NCI-H2081 (cell line): ENCODE data around the gene IL10RB.
"Not testable (repeated sequence)": the region's sequence is repeated elsewhere in the genome, so short reads cannot be mapped to it uniquely, and the experiment has no call there.

Source experiments
- DNase-seq, 2 experiments: peaks; one replicate each; lab custom pipeline; 2025; lab: John Stamatoyannopoulos, UW

Gene IL10RB

DNA sequence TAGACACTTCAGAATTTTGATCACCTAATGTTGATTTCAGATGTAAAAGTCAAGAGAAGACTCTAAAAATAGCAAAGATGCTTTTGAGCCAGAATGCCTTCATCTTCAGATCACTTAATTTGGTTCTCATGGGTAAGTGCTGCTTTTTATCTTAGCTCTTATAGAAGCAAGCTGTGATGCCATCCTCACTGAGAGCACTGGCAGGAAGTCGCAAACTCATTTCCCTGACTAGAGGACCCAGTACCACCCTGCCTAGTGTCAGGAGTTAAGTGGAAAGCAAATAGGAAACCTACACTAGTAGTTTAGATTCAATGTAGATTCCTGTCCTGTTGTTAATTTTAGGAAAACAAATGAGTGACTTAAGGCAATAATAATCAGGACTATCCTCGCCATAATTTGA lies 24.3 kb upstream of the IL10RB start:
- peak in 1 of 2 experiments; percentile 10 for DNase-seq

DNA sequence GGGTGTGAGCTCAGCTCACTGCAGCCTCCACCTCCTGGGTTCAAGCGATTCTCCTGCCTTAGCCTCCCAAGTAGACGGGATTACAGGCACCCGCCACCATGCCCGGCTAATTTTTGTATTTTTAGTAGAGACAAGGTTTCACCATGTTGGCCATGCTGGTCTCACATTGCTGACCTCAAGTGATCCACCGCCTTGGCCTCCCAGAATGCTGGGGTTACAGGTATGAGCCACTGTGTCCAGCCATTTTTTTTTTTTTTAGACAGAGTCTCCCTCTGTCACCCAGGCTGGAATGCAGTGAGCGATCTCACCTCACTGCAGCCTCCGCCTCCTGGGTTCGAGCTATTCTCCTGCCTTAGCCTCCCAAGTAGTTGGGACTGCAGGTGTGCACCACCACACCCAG lies 23.3 kb upstream of the IL10RB start:
- DNase-seq, result not testable (repeated sequence)

DNA sequence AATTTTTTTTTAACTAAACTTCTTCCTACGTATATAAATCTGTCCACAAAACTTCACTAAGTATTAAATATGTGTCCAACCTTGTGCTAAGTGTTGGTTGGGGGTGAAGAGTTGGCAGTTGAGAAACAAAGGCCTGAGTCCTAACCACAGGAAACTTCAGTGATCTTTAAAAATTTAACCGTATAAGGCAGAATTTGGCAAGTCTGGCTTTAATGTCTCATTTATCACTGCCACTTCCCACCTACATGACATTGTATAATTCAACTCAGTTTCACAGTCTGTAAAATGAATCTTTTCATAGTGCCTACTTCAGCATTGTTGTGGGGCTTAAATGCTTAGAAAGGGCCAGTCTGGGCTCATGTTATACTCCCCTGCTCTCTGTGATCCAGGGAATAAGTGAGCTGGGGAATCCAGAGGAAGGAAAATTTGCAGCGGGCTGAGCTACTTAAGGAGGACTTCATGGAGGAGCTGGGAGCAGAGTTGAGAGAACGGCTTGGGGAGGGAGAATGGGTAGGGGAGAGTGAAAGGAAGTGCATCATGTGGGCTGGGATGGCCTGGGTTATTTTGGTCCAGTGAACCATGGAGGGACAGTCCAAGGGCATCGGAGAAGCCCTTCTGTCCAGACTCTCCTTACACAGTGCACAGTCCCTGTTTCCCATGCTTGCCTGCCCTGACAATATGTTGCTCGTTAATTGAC lies 21.9 kb upstream of the IL10RB start:
- no peak for DNase-seq

DNA sequence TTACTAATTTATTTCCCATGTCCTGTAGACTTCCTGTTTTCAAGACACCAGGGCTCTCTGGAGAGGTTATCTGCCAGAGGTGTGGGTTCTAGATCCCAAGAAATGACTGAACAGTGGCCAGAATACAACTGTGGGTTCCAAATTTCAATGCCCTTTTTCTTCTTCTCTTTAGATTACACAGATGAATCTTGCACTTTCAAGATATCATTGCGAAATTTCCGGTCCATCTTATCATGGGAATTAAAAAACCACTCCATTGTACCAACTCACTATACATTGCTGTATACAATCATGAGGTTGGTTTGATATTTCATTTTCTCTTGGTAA lies 21.4 kb upstream of the IL10RB start:
- no peak for DNase-seq

DNA sequence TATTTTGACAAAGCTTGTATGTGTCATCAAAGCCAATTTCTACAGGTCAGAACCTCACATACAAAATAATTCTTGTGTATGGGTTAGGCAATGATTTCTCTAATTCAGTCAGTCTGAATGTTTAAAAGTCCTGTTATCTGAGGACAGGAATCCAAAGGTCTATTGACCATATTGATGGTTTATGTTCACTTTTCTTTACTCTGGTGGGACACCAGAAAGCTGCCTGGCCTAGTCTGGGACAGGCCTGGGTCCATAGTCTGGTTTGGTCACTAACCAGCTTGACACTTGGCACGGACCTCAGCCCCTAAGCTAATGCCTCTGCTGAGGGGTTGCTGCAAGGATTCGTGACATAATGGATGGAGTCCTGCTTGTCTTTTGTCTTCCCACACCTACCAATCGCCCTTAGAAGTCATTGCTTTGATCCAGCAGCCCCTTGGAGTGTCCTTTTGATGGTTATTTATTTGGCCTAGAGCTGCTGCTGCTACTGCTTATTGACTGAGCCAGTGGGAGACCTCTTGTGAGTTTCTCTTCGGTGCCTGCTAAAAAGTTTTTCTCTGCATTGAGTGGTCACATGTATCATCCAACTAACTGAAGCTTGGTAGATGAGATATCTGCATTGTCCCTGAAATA lies 20.8 kb upstream of the IL10RB start:
- DNase-seq, result no peak

DNA sequence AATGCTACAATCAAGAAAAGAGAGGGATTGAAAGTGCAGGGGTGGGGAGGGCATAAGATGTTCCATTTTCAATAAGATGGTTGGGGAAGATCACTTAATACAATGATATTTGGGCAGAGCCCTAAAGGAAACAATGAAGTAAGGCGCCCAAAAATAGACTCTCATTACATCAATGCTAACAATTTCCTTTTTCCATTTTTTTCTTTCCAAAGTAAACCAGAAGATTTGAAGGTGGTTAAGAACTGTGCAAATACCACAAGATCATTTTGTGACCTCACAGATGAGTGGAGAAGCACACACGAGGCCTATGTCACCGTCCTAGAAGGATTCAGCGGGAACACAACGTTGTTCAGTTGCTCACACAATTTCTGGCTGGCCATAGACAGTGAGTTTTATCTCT lies 19.7 kb upstream of the IL10RB start:
- no peak for DNase-seq

DNA sequence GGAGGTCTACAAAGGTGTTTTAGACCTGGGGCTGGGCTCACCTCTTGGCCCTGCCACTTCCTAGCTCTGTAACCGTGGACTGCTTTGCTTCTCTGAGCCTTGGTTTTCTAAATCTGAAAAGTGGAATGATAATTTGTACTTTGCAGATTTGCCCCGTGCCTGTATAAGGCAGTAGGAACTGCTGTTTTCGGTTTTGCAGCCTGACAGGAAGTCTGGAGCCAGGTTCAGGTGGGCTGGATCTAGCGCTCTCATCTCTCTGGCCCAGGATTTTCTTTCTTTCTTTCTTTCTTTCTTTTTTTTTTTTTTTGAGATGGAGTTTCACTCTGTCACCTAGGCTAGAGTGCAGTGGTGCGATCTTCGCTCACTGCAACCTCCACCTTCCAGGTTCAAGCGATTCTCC lies 19.2 kb upstream of the IL10RB start:
- no peak for DNase-seq

DNA sequence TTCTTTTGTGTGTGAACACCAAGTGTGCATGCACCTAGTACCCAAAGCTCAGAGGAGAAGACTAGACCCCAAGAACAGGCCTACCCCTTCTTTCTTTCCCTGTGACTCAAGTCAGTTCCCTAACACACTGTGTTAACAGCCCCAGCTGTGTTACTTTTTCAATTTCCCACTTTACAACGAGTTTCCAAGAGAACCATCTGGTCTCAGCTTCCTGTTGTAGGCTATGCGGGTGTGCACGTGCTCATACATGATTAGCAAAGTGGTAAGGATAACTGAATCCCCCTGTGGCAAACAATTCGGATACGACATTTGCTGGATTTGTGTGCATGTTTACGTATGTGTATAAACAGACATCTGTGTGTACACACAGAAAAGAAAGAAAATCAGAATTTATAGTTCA lies 18.6 kb upstream of the IL10RB start:
- no peak for DNase-seq

DNA sequence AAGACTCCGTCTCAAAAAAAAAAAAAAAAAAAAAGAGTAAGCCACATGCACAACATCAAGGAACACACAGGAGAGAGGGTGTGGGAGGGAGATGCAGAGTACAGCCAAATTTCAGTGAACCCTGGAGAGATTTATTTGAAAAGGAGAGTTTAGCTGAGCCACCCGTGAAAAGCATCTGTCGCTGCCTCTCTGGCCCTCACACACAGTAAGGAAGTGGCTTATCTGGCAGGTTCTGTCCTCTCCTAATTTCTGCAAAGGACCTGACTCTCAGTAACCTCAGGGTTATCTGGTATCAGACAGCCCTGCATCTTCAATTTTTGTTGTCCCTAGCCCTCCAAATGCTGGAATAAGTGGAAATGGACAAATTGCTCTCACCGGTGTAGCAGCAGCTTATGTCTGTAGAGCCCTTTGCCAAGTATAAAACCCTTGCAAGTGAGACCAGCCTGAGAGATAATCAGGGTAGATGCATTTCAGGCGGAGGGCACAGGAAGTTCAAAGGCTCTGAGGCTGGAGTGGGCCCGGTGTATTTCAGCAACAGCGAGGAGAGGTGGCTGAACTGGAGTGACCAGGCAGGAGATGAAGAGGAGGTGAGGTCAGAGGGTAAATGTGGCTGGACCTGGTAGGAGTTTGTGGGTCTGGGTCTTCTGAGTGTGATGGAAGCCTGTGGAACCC lies 16.7 kb upstream of the IL10RB start:
- DNase-seq, result no peak

DNA sequence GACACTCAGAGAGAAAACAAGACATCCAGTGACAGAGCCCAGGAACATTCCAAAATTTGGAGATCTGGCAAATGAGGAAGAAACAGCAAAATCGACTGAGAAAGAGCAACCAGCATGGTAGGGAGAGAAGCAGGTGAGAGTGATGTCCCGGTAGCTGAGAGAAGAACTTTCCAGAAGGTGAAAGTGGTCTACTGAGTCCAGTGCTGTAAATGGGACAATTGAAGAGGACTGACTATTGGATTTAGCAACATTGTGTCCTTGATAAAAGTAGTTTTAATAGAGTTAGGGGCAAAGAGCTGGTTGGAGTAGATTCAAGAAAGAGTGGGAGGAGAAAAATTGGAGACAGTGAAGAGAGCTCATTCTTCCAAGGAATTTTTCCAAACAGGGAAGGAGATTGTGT lies 15.0 kb upstream of the IL10RB start:
- DNase-seq, result no peak

DNA sequence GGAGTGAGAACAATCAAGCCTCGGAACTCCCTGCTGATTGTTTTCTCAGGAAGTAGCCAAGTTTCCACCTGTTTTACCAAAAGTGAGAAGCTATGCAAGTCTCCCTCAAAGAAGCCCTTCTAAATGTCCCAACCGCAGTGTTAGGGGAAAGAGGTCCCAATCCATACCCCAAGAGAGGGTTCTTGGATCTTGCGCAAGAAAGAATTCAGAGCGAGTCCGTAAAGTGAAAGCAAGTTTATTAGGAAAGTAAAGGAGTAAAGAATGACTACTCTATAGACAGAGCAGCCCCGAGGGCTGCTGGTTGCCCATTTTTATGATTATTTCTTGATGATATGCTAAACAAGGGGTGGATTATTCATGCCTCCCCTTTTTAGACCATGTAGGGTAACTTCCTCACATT lies 12.8 kb upstream of the IL10RB start:
- DNase-seq, result not testable (repeated sequence)

DNA sequence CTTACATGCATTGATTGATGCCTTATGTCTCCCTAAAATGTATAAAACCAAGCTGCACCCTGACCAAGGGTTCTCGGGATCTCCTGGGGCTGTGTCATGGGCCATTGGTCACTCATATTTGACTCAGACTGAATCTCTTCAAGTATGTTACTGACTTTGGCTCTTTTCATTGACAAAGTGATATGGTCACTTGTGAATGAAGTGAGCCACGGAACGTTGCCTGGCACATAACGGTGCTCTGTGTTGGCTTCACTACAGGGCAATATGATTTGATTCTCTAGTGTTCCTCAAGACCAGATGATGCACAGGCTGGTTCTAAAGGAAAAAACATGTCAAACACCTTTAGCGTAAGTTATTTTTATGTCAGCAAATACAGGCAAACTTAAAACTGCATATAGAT lies 11.4 kb upstream of the IL10RB start:
- DNase-seq, result no peak

DNA sequence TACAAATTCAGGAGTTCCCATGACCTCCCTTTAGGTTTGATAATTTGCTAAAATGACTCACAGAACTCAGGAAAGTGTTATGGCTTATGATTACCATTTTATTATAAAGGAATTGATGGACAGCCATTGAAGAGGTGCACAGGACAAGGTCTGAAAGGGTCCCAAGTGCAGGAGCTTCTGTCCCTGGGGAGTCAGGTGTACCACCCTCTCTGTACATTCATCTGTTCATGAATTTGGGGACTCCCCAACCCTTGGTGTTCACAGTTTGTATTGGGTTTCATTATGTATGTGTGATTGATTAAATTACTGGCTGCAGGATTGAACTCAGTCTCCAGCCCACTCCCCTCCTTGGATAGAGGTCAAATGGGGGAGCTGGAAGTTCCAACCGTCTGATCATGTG lies 10.8 kb upstream of the IL10RB start:
- DNase-seq, result no peak

DNA sequence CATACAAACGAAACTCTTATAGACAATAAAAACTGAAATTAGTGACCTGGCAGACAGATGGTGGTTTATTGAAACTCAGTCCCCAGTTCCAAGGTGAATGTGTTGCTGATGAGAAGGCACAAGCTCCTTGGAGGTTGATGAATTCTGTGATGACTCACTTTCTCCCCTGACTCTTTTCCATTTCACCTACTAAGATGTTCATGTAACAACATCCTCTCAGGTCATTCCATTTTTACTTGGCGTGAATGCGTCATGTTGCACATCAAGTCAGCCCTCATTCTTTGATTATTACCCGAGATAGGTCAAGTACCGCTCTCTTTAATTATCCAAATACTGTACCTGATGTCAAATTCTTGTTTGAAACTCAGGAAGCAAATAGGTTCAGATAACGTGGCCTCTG lies 10.1 kb upstream of the IL10RB start:
- no peak for DNase-seq

DNA sequence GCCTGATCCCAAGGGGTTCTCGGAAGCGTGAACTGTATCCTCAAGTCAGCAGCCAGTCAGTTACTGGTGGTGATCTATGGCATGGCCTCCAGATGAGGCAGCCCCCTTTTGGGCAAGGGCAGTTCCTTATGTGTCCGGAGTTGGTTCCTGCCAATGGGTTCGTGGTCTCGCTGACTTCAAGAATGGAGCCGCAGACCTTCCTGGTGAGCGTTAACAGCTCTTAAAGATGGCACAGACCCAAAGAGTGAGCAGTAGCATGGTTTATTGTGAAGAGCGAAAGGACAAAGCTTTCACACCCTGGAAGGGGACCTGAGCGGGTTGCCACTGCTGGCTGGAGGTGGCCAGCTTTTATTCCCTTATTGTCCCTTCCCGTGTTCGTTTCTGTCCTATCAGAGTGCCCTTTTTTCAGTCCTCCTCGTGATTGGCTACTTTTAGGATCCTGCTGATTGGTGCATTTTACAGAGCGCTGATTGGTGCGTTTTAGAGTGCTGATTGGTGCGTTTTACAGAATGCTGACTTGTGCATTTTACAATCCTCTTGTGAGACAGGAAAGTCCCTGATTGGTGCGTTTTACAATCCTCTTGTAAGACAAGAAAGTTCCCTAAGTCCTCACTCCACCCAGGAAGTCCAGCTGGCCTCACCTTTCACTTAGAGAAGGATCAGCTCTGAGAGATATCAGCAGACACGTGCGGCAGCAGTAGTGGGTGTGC lies 8.9 kb upstream of the IL10RB start:
- no peak for DNase-seq

DNA sequence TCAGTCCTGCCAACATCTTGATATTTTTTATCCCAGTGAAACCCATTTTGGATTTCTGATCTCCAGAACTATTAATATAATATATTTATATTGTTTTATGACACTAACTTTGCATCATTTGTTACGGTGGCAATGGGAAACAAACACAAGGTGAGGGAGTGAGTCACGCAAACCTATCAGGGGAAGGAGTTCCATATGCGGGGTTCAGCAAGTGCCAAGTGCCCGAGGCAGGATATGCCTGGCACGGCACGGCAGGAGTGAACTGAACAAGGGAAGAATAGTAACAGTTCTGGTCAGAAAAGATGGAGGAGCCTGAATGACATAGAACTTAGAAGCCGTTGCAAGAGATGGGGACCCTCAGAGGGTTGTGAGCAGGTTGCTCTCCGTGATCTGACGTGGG lies 7.7 kb upstream of the IL10RB start:
- DNase-seq, result no peak

DNA sequence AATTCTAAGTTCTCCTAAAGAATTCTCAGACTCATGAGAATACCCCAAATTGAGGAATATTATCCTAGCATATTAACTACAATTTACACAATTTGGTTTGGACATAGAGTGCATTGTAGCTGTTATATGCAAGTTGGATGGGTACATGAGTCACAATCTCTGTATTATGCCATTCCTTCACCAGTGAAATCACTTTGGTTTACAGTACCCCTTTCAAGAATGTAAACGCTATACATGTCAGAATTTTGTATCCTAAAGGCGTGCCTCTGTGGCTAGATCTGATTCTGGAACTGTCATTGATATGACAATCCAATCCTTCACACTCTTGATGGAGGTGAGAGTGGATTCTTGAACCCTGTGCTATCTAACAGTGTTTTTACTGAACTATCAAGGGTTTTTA lies 6.7 kb upstream of the IL10RB start:
- no peak for DNase-seq

DNA sequence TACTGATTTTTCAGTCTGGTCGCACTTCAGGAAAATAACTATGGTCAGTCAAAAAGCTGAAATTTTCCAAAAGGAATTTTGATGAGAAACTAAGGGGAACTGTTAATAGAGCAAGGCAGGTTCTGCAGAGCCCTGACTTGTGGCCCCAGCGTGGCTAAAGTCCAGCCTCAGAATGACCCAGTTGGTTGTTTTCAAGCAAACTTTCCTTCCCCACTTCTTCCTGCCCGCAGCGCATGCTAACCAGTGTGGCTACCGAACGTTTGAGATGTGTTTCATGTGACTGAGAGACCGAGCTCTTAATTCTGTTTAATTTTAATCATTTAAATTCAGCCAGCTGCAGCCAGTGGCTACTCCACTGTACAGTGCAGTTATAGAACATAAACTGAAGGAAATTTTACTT lies 6.2 kb upstream of the IL10RB start:
- DNase-seq, result no peak

DNA sequence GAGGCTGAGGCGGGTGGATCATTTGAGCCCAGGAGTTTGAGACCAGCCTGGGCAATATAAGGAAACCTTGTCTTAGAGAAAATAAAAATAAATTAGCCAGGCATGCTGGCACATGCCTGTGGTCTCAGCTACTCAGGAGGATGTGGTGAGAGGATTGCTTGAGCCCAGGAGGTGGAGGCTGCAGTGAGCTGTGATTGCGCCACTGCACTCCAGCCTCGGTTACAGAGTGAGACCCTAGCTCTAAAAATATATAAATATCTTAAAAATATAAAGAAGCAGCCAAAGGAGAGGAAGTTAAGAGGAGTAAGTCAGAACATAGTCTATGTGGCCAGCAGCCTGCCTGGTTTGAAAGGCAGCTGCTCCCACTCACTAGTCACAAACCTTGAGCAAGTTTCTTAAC lies 4.5 kb upstream of the IL10RB start:
- DNase-seq, result no peak

DNA sequence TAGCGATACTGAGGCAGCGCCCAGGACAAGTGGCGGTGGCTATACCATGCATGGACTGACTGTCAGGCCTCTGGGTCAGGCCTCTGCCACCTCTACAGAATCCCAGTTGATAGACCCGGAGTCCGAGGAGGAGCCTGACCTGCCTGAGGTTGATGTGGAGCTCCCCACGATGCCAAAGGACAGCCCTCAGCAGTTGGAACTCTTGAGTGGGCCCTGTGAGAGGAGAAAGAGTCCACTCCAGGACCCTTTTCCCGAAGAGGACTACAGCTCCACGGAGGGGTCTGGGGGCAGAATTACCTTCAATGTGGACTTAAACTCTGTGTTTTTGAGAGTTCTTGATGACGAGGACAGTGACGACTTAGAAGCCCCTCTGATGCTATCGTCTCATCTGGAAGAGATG lies 3.2 kb upstream of the IL10RB start:
- DNase-seq, result no peak

DNA sequence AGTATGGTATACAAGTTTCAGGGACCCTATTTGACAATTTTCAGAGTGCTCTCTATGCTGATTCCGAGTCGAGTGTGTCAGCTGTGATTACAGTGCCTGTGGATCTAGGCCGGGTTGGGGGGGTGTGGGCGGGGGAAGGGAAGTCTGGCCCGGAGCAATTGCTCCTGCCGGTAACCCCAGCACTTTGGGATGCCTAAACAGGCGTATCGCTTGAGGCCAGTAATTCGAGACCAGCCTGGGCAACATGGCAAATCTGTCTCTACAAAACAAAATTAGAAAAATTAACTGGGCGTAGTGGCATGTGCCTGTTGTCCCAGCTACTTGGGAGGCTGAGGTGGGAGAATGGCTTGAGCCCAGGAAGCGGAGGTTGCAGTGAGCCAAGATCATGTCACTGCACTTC lies 1.6 kb upstream of the IL10RB start:
- DNase-seq, result no peak

DNA sequence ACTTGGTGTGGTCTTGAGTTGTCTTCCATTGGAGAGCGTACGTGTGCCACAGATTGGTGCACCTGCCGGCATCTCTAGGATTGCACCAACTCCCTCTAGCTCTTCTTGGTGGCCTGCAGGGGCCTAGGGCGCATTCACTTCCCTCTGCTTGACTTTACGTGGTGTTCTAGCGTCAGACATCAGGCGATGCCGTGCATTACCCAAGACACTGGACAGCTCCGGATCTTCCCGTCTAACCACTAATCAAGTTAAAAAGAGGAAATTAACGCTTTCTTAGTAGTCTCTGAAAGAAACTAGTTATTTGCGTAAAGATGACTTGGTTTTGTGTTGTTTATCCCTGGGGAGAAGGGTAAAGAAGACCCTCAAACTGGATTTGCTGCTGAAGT lies 510 bp upstream of the IL10RB start:
- no peak for DNase-seq

DNA sequence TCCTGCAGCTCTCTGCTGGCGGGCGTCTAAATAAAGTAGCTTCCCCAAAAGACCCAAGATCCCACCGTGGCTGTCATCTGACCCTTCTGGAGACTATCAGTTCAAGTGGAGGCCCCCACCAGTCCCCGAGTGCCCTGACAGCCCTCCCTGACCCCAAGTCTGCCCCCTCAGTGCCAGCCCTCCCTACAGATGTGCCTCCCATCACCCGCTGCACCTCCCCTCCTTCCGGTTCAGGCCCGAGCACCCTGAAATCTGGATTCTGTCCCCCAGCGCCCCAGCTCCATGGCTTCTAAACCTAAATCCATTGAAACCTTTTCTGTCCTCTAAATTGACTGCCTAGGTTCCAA lies 595 bp downstream of the IL10RB start:
- DNase-seq, result no peak
